Psoas muscle (tissue), 8 donors: ENCODE results near the gene RCOR1. TPM values are rescaled to one million over a fixed set of nuclear protein-coding genes. Genes with fewer than 3 reads are reported as not detected.

ENCODE experiments used
- ATAC-seq, 4 donors: fragments of 200-7000 bp; cut with Tn5 transposase; one replicate each; pipeline ENCODE4 v1.9.1; 2020; ENCODE audit warnings: moderate library complexity in 3 of 4, mild to moderate bottlenecking in 2 of 4
- DNase-seq, 2 donors: peaks; one replicate each; pipeline ENCODE4 v3.0.0-alpha.2; 2020
- H3K27ac ChIP-seq: fragments of 200-600 bp; one replicate; pipeline ENCODE4 v1.8.0; 2022
- H3K27me3 ChIP-seq, 3 donors: fragments of 200-600 bp in 1 of 3; one replicate each; pipeline versions ENCODE4 v1.6.1 to v1.8.0; 2013 to 2022; ENCODE audit warnings: low read length in 2 of 3, mild to moderate bottlenecking in 2 of 3, moderate library complexity in 1 of 3; ENCODE audit not compliant: insufficient read depth in 3 of 3
- H3K36me3 ChIP-seq, 2 donors: fragments of 200-600 bp in 1 of 2; one replicate each; pipeline versions ENCODE4 v1.6.1 to v1.8.0; 2013 to 2022; ENCODE audit warnings: low read depth in 1 of 2, mild to moderate bottlenecking in 1 of 2, moderate library complexity in 1 of 2; ENCODE audit not compliant: insufficient read depth in 1 of 2
- H3K4me1 ChIP-seq: fragments of 200-600 bp; one replicate; pipeline ENCODE4 v1.8.0; 2022
- H3K4me3 ChIP-seq: fragments of 200-600 bp; one replicate; pipeline ENCODE4 v1.8.0; 2022; ENCODE audit warnings: mild to moderate bottlenecking
- H3K9me3 ChIP-seq: fragments of 200-600 bp; one replicate; pipeline ENCODE4 v1.8.0; 2022
- CTCF ChIP-seq: fragments of 200-600 bp; IDR thresholded peaks from one replicate; pipeline ENCODE4 v1.8.0; 2022; ENCODE audit warnings: antibody characterized with exemption
- WGBS, 3 donors: extraction: QIAGEN DNeasy Blood & Tissue Kit; methylation state at CpG; one replicate each; pipeline versions ENCODE4 v1.1.6 to v1.1.7; 2013; 5-methylcytosine and 5-hydroxymethylcytosine counted together
- intact Hi-C, 2 donors: fragments of 100-400 bp; cut with DNase I; formaldehyde crosslinking; loops; one replicate each; pipeline versions ENCODE4 v1.11.0 to v1.14.2; 2022
- polyA plus RNA-seq, 3 donors: library from polyadenylated mRNA; stranded (reverse); fragments of 200-250 nt; gene quantifications; one replicate each; pipeline ENCODE4 v1.2.3, GENCODE V29; 2013
- total RNA-seq, 4 donors: library from RNA; stranded (reverse); fragmentation: NEBNext Ultra II Directional in 2 of 4; extraction: Animal tissue kit (Norgen Biotek cat#: 25700) in 2 of 4; gene quantifications; one replicate each; pipeline versions ENCODE4 v1.2.1 to v1.2.4, GENCODE V29; 2021 to 2023
- donor health status: healthy with polysubstance abuse.
- donor health status: DM: no; HTN: no; CAD: no; lungs with moderate emphysema.
- donor health status: Bipolar disorder and iron deficiency.
- donor health status: healthy.
- donor health status: DM: yes; HTN: yes; CAD: no.
- donor health status: DM: no; HTN: no; CAD: no.
- donor health status: DM: no; HTN: no; CAD: no.
- donor health status: DM: yes; HTN: yes; CAD: no.

RCOR1 gene
- total and polyA plus RNA-seq, 7 donors = 6.0 to 17.7 (median 14.3) TPM

- no peak for TF ChIP-seq CTCF
- peaks cover 0 to 11% of the 10 kb centered on the region in 2 donors for H3K36me3 ChIP-seq
- H3K4me3 ChIP-seq = no peak overlapping the region
- H3K9me3 ChIP-seq = no peaks in the 10 kb centered on the region
- ATAC-seq (no peak), DNase-seq (no peak)
- WGBS, 3 donors = 83 to 87% (median 83%) methylated on average over 44 to 45 of the region's 45 CpGs
- intact Hi-C loops = no loop called here
- H3K4me1 ChIP-seq = no peaks in the 10 kb centered on the region
- no peaks in the 10 kb centered on the region for H3K27me3 ChIP-seq
- no peak overlapping the region for H3K27ac ChIP-seq
These were observed 91.2 kb downstream of the RCOR1 start for GRCh38 chr14:102683399-102684297.

GRCh38 chr14:102684298-102684663 lies 91.8 kb downstream of the RCOR1 start:
- H3K9me3 ChIP-seq = no peaks in the 10 kb centered on the region
- H3K4me3 ChIP-seq = no peak overlapping the region
- ATAC-seq (no peak), DNase-seq (no peak)
- WGBS, 3 donors = 84 to 93% (median 90%) methylated on average over 6 of the region's 6 CpGs
- H3K36me3 ChIP-seq = peaks cover 0 to 11% of the 10 kb centered on the region in 2 donors
- no peaks in the 10 kb centered on the region for H3K27me3 ChIP-seq
- TF ChIP-seq CTCF = no peak
- intact Hi-C loops = no loop called here
- H3K27ac ChIP-seq = no peak overlapping the region
- no peaks in the 10 kb centered on the region for H3K4me1 ChIP-seq

- Histone ChIP-seq H3K4me1 (no peaks in the 10 kb centered on the region), H3K36me3 (peaks cover 0 to 11% of the 10 kb centered on the region in 2 donors), H3K27me3 (no peaks in the 10 kb centered on the region), H3K4me3 (no peak overlapping the region), H3K27ac (no peak overlapping the region), H3K9me3 (no peaks in the 10 kb centered on the region)
- intact Hi-C loops = no loop called here
- no peak for DNase-seq
- ATAC-seq = no peak
- no peak for TF ChIP-seq CTCF
- WGBS, 3 donors = 68 to 79% (median 71%) methylated on average over 7 of the region's 7 CpGs
These were observed 93.8 kb downstream of the RCOR1 start for GRCh38 chr14:102686196-102686801.

- intact Hi-C loops = no loop called here
- no peak for ATAC-seq
- no peak for DNase-seq
- Histone ChIP-seq H3K4me1 (no peaks in the 10 kb centered on the region), H3K4me3 (no peak overlapping the region), H3K36me3 (no peaks in the 10 kb centered on the region), H3K27me3 (no peaks in the 10 kb centered on the region), H3K9me3 (no peaks in the 10 kb centered on the region), H3K27ac (no peak overlapping the region)
- TF ChIP-seq CTCF = no peak
- 82 to 92% (median 88%) methylated on average over 3 of the region's 3 CpGs for WGBS, 3 donors
These were observed 95.8 kb downstream of the RCOR1 start for GRCh38 chr14:102688290-102688689.
